BLaER1 treated with 17β-estradiol and CSF1 and Interleukin-3, amounts not matched to agents 10 nM and 100 nM (cell line): ENCODE measurements around the gene PLIN4.
"Not testable (repeated sequence)": the region's sequence is repeated elsewhere in the genome, so short reads cannot be mapped to it uniquely, and the experiment has no call there.

ENCODE experiments used
- H3K27ac ChIP-seq, 11 experiments: shearing (Covaris generic); formaldehyde crosslinking; 2 replicates each; pipeline ENCODE4 v1.8.1; 2022
- H3K27me3 ChIP-seq, 11 experiments: shearing (Covaris generic); formaldehyde crosslinking; 2 replicates each; pipeline ENCODE4 v1.8.1; 2022
- H3K36me3 ChIP-seq, 11 experiments: shearing (Covaris generic); formaldehyde crosslinking; 2 replicates each; pipeline ENCODE4 v1.8.1; 2022
- H3K4me1 ChIP-seq, 10 experiments: shearing (Covaris generic); formaldehyde crosslinking; 2 replicates each; pipeline ENCODE4 v1.8.1; 2022
- H3K4me2 ChIP-seq, 11 experiments: shearing (Covaris generic); formaldehyde crosslinking; 2 replicates each; pipeline ENCODE4 v1.8.1; 2022
- H3K4me3 ChIP-seq, 10 experiments: shearing (Covaris generic); formaldehyde crosslinking; 2 replicates each; pipeline ENCODE4 v1.8.1; 2022
- H3K9ac ChIP-seq, 11 experiments: shearing (Covaris generic); formaldehyde crosslinking; 2 replicates each; pipeline ENCODE4 v1.8.1; 2022
- H3K9me3 ChIP-seq, 11 experiments: shearing (Covaris generic); formaldehyde crosslinking; replicated peaks in 1 of 11; 2 replicates each; pipeline ENCODE4 v1.8.1; 2022
- H4K20me1 ChIP-seq, 11 experiments: shearing (Covaris generic); formaldehyde crosslinking; 2 replicates each; pipeline ENCODE4 v1.8.1; 2022
- Cebpa-rat ChIP-seq, 11 experiments: shearing (Covaris generic); IDR thresholded peaks; 2 replicates each; pipeline ENCODE4 v1.8.1; 2022

Gene PLIN4

DNA sequence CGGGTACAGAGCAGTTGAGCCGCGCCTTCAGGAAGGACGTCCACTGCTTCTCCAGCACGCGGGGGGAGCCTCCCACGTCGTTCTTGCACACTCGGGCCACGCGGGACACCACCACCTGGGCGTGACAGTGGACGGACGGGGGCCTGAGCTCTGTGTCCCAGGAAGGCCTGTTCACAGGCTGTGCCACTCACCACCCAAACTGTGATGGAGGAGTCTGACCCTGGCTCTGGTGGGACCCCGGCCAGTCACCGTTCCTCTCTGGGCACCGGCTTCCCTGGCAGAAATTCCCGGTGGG is 34.2 kb upstream of the PLIN4 start:
- H3K36me3 ChIP-seq: peaks cover 0 to 46% (median 4%) of the 10 kb centered on the region in 11 experiments; a peak in 9 of 22 replicates
- no peaks in the 10 kb centered on the region for H3K9me3 ChIP-seq
- peaks cover 0 to 14% (median 0%) of the 10 kb centered on the region in 10 experiments; a peak in 7 of 20 replicates for H3K4me1 ChIP-seq
- TF ChIP-seq Cebpa-rat (IDR thresholded peaks at IDR 0.05): no peak
- no peaks in the 10 kb centered on the region for H3K27me3 ChIP-seq
- no peak overlapping the region for H3K9ac ChIP-seq
- no peak overlapping the region for H3K4me3 ChIP-seq
- H3K27ac ChIP-seq: no peak overlapping the region
- no peak overlapping the region for H3K4me2 ChIP-seq
- no peaks in the 10 kb centered on the region for H4K20me1 ChIP-seq

DNA sequence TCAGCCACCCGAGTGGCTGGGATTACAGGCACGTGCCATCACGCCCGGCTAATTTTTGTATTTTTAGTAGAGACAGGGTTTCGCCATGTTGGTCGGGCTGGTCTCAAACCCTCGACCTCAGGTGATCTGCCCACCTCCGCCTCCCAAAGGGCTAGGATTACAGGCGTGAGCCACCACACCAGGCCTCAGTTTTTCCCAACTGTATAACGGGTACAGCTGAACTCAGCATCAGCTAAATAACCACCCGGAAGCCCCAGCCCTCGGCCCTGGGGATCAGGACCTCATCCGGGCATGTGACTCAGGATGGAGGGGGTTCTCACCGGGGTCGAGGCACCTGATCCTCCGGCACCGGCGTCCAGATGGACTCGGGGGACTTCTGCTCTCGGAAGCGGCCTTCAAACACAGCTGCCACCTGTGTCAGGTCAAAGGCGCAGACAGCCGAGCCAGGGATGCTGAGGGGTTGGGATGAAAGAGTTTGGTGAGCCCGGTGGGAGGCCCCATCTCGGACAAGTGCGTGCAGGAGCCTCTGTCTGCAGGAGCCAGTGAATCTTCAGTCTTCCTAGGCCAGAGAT is 32.3 kb upstream of the PLIN4 start:
- H3K9me3 ChIP-seq: no peaks in the 10 kb centered on the region
- H3K4me1 ChIP-seq: no peaks in the 10 kb centered on the region
- no peak overlapping the region for H3K9ac ChIP-seq
- no peaks in the 10 kb centered on the region for H3K27me3 ChIP-seq
- no peak overlapping the region for H3K27ac ChIP-seq
- H3K4me3 ChIP-seq: no peak overlapping the region
- H3K36me3 ChIP-seq: peaks cover 0 to 44% (median 4%) of the 10 kb centered on the region in 11 experiments; a peak in 9 of 22 replicates
- H4K20me1 ChIP-seq: no peaks in the 10 kb centered on the region
- no peak overlapping the region for H3K4me2 ChIP-seq
- no peak for TF ChIP-seq Cebpa-rat (IDR thresholded peaks at IDR 0.05)

DNA sequence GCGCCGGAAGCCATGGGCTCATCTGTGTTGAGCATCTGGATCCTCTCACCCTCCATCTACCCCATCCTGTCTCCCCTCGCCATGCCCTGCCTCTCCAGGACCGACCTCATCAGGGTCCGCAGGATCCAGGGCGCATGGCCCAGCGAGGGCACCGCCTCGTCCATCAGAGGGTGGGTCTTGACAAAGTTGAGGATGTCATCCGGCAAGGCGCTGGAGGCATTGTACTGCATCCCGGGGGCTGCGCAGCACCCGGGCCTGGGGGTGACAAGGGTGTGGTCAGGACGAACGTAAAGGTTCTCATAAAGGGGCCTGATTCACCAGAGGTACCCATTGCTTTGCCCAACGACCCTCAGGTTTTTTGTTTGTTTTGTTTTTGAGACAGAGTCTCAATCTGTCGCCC is 31.7 kb upstream of the PLIN4 start:
- H3K9me3 ChIP-seq: no peaks in the 10 kb centered on the region
- no peaks in the 10 kb centered on the region; a peak in 1 of 20 replicates for H3K4me1 ChIP-seq
- peaks cover 0 to 38% (median 4%) of the 10 kb centered on the region in 11 experiments; a peak in 9 of 22 replicates for H3K36me3 ChIP-seq
- H4K20me1 ChIP-seq: no peaks in the 10 kb centered on the region
- H3K9ac ChIP-seq: no peak overlapping the region
- no peak overlapping the region for H3K27ac ChIP-seq
- H3K27me3 ChIP-seq: no peaks in the 10 kb centered on the region
- H3K4me3 ChIP-seq: no peak overlapping the region
- TF ChIP-seq Cebpa-rat (IDR thresholded peaks at IDR 0.05): no peak
- no peak overlapping the region for H3K4me2 ChIP-seq

DNA sequence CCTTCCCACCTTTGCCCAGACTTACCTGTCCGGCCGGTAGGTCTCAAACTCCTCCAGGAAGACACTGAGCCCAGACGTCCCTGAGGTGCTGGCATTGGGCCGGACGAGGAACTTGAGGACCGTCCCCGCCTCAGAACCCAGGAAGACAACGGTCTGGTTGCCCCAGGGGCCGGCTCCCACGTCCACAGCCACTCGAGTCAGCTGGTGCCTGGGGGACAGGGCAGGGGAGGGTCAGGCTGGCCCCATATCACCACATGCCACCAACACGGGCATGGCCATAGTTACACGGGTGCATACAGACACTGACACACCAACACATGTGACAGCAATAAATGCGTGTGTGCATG is 29.9 kb upstream of the PLIN4 start:
- Histone ChIP-seq H3K9me3 (no peaks in the 10 kb centered on the region), H3K27ac (no peak overlapping the region), H3K27me3 (no peaks in the 10 kb centered on the region), H3K9ac (no peak overlapping the region), H3K36me3 (peaks cover 0 to 25% (median 4%) of the 10 kb centered on the region in 11 experiments; a peak in 8 of 22 replicates), H3K4me1 (peaks cover 0 to 18% (median 0%) of the 10 kb centered on the region in 10 experiments; a peak in 5 of 20 replicates), H4K20me1 (no peaks in the 10 kb centered on the region), H3K4me3 (no peak overlapping the region), H3K4me2 (no peak overlapping the region)
- no peak for TF ChIP-seq Cebpa-rat (IDR thresholded peaks at IDR 0.05)

DNA sequence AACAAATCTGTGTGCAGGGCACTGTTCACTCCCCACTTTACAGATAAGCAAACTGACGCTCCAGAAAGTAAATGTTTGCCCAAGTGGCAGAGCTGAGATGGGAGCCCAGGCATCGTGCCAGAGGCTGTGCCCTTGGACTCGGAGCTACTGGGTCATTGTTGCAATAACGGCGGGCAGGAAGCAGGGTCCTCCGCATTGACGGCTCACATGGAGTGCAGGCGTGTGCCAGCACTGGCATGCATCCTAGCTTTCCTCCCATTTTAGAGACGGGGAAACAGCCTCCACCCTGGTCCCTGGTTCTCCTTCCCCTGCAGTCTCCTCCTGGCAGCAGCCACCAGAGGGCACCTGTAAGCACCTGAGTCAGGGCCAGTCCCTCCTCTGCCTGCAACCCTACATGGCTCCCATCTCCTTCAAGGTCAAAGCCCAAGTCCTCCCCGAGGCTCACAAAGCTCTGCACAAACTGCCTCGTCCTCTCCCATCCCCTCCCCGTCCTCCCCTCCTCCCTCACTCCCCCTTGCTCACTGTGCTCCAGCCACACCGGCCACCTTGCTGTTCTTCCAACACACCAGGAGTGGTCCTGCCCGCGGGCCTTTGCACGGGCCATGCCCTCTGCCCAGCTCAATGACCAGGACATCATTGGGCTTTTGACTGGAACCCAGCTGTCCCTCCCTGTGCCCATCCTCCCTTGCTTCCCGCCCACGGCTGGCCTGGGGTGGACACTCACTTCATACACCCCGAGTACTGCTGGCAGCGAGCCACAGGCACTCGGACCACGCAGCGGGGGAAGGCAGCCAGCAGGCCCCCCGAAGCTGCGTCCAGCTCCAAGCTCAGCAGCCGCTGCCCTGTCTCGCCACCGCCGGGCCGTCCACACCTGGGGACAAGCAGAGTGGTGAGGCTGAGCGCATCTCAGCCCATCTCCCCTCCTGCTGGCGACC is 29.3 kb upstream of the PLIN4 start:
- peaks cover 0 to 23% (median 2%) of the 10 kb centered on the region in 10 experiments; a peak in 10 of 20 replicates for H3K4me1 ChIP-seq
- H3K9ac ChIP-seq: no peak overlapping the region
- no peak overlapping the region for H3K27ac ChIP-seq
- no peak overlapping the region for H3K4me2 ChIP-seq
- H4K20me1 ChIP-seq: no peaks in the 10 kb centered on the region
- no peak for TF ChIP-seq Cebpa-rat (IDR thresholded peaks at IDR 0.05)
- peaks cover 0 to 21% (median 2%) of the 10 kb centered on the region in 11 experiments; a peak in 7 of 22 replicates for H3K36me3 ChIP-seq
- no peaks in the 10 kb centered on the region for H3K9me3 ChIP-seq
- no peaks in the 10 kb centered on the region for H3K27me3 ChIP-seq
- no peak overlapping the region for H3K4me3 ChIP-seq

DNA sequence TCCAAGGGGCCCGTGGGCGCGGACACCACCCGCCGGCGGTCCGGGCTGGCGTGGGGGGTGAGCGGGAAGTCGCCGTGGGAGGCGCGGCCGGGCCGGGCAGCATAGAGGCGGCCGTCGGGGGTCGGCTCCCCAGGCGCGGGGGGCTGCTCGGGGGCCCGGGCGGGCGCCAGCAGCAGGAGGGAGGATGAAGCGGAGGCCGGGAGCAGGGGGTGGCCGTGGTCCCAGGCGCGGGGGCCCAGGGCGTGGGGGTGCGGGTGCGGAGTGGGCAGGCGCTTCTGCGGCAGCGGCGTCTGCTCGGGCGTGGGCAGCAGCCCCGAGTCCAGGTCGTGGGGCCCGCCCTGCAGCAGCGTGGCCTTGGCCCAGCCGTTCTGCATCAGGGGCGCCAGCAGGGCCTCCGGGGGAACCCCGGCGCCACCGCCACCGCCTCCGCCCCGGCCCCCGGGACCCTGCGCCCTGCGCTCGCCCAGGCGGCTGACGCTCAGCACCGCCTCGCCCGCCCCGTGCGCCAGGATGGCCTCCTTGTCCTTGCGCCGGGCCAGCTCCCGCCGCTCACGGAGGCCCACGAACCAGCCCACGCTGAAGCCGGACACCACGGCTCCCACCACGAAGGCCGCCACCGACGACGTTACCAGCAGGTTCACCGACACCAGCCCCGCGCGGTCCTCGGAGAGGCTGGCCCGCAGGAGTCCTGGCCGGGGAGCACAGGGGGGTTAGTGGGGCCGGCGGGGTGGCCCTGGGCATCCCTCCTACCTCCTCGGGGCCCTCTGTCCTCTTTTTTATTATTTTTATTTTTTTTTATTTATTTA is 25.8 kb upstream of the PLIN4 start:
- TF ChIP-seq Cebpa-rat (IDR thresholded peaks at IDR 0.05): no peak
- Histone ChIP-seq H3K4me2 (no peak overlapping the region; a peak in 1 of 22 replicates), H3K4me1 (peaks cover 13 to 58% (median 37%) of the 10 kb centered on the region in 10 experiments), H3K36me3 (peaks cover 0 to 7% (median 0%) of the 10 kb centered on the region in 11 experiments; a peak in 3 of 22 replicates), H3K9me3 (peaks cover 9 to 15% (median 11%) of the 10 kb centered on the region in 11 experiments; a peak in 21 of 22 replicates), H3K4me3 (no peak overlapping the region), H3K27me3 (no peaks in the 10 kb centered on the region), H3K27ac (peak overlapping the region in 7 of 11 experiments; percentile 25 to 62 (median 50); a peak in 11 of 22 replicates), H3K9ac (peak overlapping the region in 2 of 11 experiments; percentile 12 to 29; a peak in 3 of 22 replicates), H4K20me1 (no peaks in the 10 kb centered on the region)

DNA sequence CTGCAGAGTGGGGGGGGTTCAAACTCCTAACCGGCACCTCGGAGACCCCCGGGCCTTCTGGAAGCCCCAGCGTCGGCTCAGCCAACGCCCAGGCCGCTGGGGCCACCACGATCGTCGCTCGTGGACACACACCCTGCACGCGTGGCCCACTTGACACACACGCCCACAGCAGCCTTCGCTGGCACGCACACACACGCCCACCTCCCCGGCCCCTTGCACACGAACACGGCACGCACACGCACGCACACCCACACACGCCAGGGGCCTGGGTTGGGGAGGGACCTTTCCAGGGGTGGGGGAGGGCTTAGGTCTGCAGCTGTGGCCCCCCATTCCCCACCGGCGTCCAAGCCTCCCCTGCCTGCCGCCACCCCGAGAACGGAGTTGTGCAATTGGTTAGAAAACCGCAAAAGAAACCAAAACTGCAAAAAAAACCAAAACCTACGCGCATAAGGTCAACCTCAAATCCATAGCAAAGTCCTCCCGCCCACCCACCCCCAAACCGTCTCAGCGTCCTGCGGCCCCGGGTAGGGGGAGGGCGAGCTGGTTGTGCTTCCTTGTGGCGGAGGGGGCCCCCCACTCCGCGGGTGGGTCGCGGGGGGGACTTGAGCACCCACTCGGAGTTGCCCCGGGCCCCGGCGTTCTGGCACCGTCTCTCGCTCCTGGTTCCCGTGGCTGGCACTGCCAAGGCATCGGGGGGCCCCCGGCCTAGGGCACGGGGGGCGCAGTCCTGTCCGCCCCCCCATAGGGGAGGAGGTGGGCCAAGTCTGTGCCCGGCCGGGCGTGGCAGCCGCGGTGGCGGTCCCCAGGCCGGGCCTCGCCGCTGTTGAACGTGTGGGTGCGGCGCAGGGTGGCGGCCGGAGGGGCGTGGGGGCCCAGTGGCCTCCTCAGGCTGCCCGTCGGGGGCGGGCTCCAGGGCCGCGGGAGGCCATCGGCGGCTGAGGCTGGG is 24.9 kb upstream of the PLIN4 start:
- H3K27ac ChIP-seq: peak overlapping the region in 7 of 11 experiments; percentile 25 to 84 (median 80); a peak in 11 of 22 replicates
- peak overlapping the region in 2 of 11 experiments; percentile 29 to 36; a peak in 4 of 22 replicates for H3K9ac ChIP-seq
- peaks cover 9 to 15% (median 11%) of the 10 kb centered on the region in 11 experiments; a peak in 21 of 22 replicates for H3K9me3 ChIP-seq

DNA sequence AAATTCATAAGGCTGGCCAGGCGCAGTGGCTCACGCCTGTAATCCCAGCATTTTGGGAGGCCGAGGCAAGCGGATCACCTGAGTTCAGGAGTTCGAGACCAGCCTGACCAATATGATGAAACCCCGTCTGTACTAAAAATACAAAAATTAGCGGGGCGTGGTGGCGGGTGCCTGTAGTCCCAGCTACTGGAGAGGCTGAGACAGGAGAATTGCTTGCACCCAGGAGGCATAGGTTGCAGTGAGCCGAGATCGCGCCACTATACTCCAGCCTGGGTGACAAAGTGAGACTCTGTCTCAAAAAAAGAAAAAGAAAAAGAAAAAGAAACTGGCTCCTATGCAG is 23.5 kb upstream of the PLIN4 start:
- peak overlapping the region in 3 of 11 experiments; percentile 12 to 36 (median 29); a peak in 6 of 22 replicates for H3K9ac ChIP-seq
- not testable (repeated sequence) for H3K36me3 ChIP-seq

More for the DNA sequence above, 24.9 kb upstream of the PLIN4 start:
- Histone ChIP-seq H3K4me2 (peak overlapping the region in 4 of 11 experiments; percentile 78 to 95 (median 82); a peak in 7 of 22 replicates), H3K27me3 (no peaks in the 10 kb centered on the region), H3K36me3 (peaks cover 0 to 7% (median 0%) of the 10 kb centered on the region in 11 experiments; a peak in 3 of 22 replicates), H4K20me1 (no peaks in the 10 kb centered on the region), H3K4me1 (peaks cover 13 to 67% (median 45%) of the 10 kb centered on the region in 10 experiments), H3K4me3 (no peak overlapping the region)
- no peak for TF ChIP-seq Cebpa-rat (IDR thresholded peaks at IDR 0.05)

More for the DNA sequence above, 23.5 kb upstream of the PLIN4 start:
- peak overlapping the region in 10 of 11 experiments; percentile 0 to 84 (median 78); a peak in 14 of 22 replicates for H3K27ac ChIP-seq
- not testable (repeated sequence) for H3K27me3 ChIP-seq, H4K20me1 ChIP-seq
- H3K4me2 ChIP-seq: peak overlapping the region in 8 of 11 experiments; percentile 31 to 95 (median 77); a peak in 12 of 22 replicates
- 0 out of 20 replicates have a peak overlapping the region, but pooled peaks of 1 of the 10 experiments have one; percentile 45 for H3K4me3 ChIP-seq
- peaks cover 19 to 81% (median 58%) of the 10 kb centered on the region in 10 experiments for H3K4me1 ChIP-seq
- peaks cover 9 to 15% (median 11%) of the 10 kb centered on the region in 11 experiments; a peak in 21 of 22 replicates for H3K9me3 ChIP-seq
